ENCODE results near the gene ADGRD2. TPM values are rescaled to one million over a fixed set of nuclear protein-coding genes. Genes with fewer than 3 reads are reported as not detected.

Gene ADGRD2
- total and polyA plus RNA-seq, 2 of the 13 experiments (the other 11 are each of a cell fraction or from before 2014, with no cell fraction given): not detected

GRCh38 chr9:124510650-124511425 is 60.6 kb downstream of the ADGRD2 start (continued):
- TF ChIP-seq ZNF10 (CRISPR knock-in tag; IDR thresholded peaks at IDR 0.05; ENCODE audit: borderline replicate concordance, low read depth) (no peak), ATM (IDR thresholded peaks at IDR 0.05; ENCODE audit: borderline replicate concordance) (no peak), PPARG (CRISPR knock-in tag; conservative IDR thresholded peaks at IDR 0.05) (no peak), TEAD2 (CRISPR knock-in tag; IDR thresholded peaks at IDR 0.05) (no peak), E2F5 (CRISPR knock-in tag; conservative IDR thresholded peaks at IDR 0.05) (no peak), GTF3A (CRISPR knock-in tag; conservative IDR thresholded peaks at IDR 0.05) (0 out of 2 replicates have a peak, but pooled peaks have one; percentile 11), BHLHE40 (IDR thresholded peaks at IDR 0.05; ENCODE audit: low read length) (0 out of 2 replicates have a peak, but pooled peaks have one; percentile 31), ZC3H13 (CRISPR knock-in tag; IDR thresholded peaks at IDR 0.05) (no peak), NFYB (CRISPR knock-in tag; IDR thresholded peaks at IDR 0.05) (no peak), STAT5B (CRISPR knock-in tag; IDR thresholded peaks at IDR 0.05) (no peak), ZNF609 (CRISPR knock-in tag; IDR thresholded peaks at IDR 0.05; ENCODE audit: borderline replicate concordance) (no peak; the same call in 1 of the 2 replicates), RBFOX2 (IDR thresholded peaks at IDR 0.05; ENCODE audit: low read depth, low read length) (no peak), HMGXB3 (CRISPR knock-in tag; IDR thresholded peaks at IDR 0.05; ENCODE audit: borderline replicate concordance) (0 out of 2 replicates have a peak, but pooled peaks have one; percentile 13)
- TF ChIP-seq, protein P1, sequence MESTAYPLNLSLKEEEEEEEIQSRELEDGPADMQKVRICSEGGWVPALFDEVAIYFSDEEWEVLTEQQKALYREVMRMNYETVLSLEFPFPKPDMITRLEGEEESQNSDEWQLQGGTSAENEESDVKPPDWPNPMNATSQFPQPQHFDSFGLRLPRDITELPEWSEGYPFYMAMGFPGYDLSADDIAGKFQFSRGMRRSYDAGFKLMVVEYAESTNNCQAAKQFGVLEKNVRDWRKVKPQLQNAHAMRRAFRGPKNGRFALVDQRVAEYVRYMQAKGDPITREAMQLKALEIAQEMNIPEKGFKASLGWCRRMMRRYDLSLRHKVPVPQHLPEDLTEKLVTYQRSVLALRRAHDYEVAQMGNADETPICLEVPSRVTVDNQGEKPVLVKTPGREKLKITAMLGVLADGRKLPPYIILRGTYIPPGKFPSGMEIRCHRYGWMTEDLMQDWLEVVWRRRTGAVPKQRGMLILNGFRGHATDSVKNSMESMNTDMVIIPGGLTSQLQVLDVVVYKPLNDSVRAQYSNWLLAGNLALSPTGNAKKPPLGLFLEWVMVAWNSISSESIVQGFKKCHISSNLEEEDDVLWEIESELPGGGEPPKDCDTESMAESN (CRISPR knock-in tag; conservative IDR thresholded peaks at IDR 0.05): 0 out of 2 replicates have a peak, but pooled peaks have one; percentile 36
- TF ChIP-seq, protein P2, sequence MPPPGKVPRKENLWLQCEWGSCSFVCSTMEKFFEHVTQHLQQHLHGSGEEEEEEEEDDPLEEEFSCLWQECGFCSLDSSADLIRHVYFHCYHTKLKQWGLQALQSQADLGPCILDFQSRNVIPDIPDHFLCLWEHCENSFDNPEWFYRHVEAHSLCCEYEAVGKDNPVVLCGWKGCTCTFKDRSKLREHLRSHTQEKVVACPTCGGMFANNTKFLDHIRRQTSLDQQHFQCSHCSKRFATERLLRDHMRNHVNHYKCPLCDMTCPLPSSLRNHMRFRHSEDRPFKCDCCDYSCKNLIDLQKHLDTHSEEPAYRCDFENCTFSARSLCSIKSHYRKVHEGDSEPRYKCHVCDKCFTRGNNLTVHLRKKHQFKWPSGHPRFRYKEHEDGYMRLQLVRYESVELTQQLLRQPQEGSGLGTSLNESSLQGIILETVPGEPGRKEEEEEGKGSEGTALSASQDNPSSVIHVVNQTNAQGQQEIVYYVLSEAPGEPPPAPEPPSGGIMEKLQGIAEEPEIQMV (CRISPR knock-in tag; IDR thresholded peaks at IDR 0.05; ENCODE audit: low read depth): no peak

All from HepG2 (cell line).